PC-9 (cell line): ENCODE data around the gene MATN1.

ENCODE experiments used
- CTCF ChIP-seq: fragments of 200-600 bp; sonication (generic); conservative IDR thresholded peaks from 2 replicates; pipeline ENCODE4 v1.6.1; 2017; ENCODE audit warnings: mixed run types, antibody characterized with exemption, mild to moderate bottlenecking, moderate library complexity
- EZH2 ChIP-seq: fragments of 200-600 bp; sonication (generic); IDR thresholded peaks from 2 replicates; pipeline ENCODE4 v1.8.0; 2017; ENCODE audit warnings: antibody characterized with exemption, low read depth

- TF ChIP-seq CTCF = no peak
- TF ChIP-seq EZH2 = no peak
Observed at GRCh38 chr1:30680879-30681278, 42.5 kb downstream of the MATN1 start.
